ENCODE measurements around the gene SLC29A3. TPM values are rescaled to one million over a fixed set of nuclear protein-coding genes. Genes with fewer than 3 reads are reported as not detected.

Gene SLC29A3
- total RNA-seq, 1 experiment from 2014 or later, result 35.7 TPM

DNA sequence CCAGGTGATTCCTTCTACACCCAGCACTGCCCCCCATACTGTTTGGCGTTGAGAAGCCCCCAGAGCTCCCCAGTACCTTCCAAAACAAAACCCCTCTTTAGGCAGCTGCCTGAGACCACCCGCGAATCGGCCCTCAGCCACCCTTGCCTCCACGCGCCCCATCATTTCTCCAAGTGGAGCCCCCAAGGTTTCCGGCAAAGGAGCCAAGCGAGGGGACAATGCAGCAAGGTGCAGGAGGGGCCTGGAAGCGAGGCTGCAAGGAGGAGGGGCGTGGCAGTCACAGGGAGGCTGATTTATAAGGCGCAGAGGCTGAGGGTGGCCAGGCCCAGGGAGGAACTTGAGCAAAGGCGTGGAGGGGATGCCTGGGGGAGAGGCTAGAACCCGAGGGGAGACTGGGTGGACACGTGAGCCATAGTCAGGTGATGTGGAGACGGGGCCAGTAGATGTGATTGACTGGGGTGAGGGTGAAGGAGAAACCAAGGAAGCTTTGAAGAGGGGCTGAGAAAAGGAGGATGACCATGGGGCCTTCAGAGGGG, 16.2 kb downstream of the SLC29A3 start:
- ChIA-PET CTCF (no interaction called here), POLR2A (ENCODE audit: unreplicated experiment) (no interaction called here)
- Histone ChIP-seq H3K9me3 (ENCODE audit: insufficient read depth, low read depth) (no peaks in the 10 kb centered on the region), H3K9me2 (ENCODE audit: insufficient read depth) (no peaks in the 10 kb centered on the region), H3K4me1 (replicated peaks; ENCODE audit: insufficient read depth) (peaks cover 49% of the 10 kb centered on the region), H3K79me2 (ENCODE audit: low read depth) (peaks cover 6% of the 10 kb centered on the region), H3F3A (ENCODE audit: insufficient read depth, low read depth) (peaks cover 41% of the 10 kb centered on the region), H2AFZ (no peak overlapping the region), H3K36me3 (ENCODE audit: low read depth) (no peaks in the 10 kb centered on the region), H3K4me2 (no peak overlapping the region), H3K4me3 (no peak overlapping the region), H4K20me1 (ENCODE audit: insufficient read depth) (no peaks in the 10 kb centered on the region), H3K27ac (no peak overlapping the region), H3K27me3 (ENCODE audit: insufficient read depth, low read depth) (no peaks in the 10 kb centered on the region)
- intact Hi-C loops (cut with micrococcal nuclease; ENCODE audit: unreplicated experiment), result loop anchor here (5.0 kb wide), 1 partner anchor 537 kb away; no protein-coding TSS in a partner anchor
- DNase-seq, result no peak
- no TSS peak for BruUV-seq (replicated peaks)
- TF ChIP-seq EZH2 (IDR thresholded peaks at IDR 0.05; ENCODE audit: low read depth), result no peak
- TF ChIP-seq, protein P1, sequence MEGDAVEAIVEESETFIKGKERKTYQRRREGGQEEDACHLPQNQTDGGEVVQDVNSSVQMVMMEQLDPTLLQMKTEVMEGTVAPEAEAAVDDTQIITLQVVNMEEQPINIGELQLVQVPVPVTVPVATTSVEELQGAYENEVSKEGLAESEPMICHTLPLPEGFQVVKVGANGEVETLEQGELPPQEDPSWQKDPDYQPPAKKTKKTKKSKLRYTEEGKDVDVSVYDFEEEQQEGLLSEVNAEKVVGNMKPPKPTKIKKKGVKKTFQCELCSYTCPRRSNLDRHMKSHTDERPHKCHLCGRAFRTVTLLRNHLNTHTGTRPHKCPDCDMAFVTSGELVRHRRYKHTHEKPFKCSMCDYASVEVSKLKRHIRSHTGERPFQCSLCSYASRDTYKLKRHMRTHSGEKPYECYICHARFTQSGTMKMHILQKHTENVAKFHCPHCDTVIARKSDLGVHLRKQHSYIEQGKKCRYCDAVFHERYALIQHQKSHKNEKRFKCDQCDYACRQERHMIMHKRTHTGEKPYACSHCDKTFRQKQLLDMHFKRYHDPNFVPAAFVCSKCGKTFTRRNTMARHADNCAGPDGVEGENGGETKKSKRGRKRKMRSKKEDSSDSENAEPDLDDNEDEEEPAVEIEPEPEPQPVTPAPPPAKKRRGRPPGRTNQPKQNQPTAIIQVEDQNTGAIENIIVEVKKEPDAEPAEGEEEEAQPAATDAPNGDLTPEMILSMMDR (conservative IDR thresholded peaks at IDR 0.05), result no peak

DNA sequence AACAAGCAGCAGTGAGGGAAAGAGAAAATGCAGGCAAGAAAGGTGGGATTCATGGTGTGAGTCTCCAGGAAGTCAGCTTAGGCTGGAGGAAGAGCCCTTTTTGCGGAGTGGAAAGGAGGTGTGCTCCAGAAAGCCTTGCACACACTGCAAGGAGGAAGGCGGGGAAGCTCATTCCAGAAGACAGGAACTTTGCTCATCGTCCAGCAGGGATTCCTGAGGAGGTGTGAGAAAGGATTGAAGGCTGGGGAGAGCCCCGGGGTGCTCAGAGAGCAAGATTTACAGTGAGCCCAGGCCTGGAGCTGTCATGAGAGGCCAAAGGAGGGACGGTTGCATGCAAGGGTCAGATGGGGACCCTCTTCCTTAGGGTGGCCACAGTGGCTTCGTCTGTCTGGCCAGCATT, 17.6 kb downstream of the SLC29A3 start:
- no peaks in the 10 kb centered on the region for H3K36me3 ChIP-seq (ENCODE audit: low read depth)
- peaks cover 15% of the 10 kb centered on the region for H3K79me2 ChIP-seq (ENCODE audit: low read depth)
- H3K4me1 ChIP-seq (replicated peaks; ENCODE audit: insufficient read depth), result peaks cover 63% of the 10 kb centered on the region

DNA sequence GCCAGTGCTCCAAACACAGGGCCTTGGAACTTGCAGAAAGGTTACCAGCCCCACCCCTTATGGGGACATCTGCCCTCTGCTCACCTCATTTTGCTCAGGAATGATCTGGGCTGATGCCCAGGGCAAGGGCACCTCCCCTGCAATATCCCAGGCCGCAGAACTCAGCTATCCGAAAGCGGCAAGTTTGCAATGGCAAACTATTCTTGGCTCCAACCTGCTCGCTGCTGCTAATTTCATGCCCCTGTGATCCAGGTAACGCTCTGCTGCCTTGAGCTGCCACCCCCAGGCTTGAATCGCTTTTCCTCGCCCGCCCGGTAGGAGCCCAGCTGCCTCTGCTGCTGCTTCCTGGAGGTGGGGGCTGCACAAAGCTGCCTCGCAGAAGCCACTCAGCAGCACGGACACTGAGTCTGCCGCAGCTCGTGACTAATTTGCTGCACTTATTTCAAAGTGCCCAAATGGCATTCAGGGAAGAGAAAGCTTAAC, 18.2 kb downstream of the SLC29A3 start:
- no peak for TF ChIP-seq EZH2 (IDR thresholded peaks at IDR 0.05; ENCODE audit: low read depth)
- H3K27ac ChIP-seq, result peak overlapping the region; percentile 72; the same call in 1 of the 2 replicates
- H3K4me3 ChIP-seq, result no peak overlapping the region
- no peaks in the 10 kb centered on the region for H3K9me3 ChIP-seq (ENCODE audit: insufficient read depth, low read depth)
- H3K36me3 ChIP-seq (ENCODE audit: low read depth), result no peaks in the 10 kb centered on the region
- intact Hi-C loops (cut with micrococcal nuclease; ENCODE audit: unreplicated experiment), result loop anchor here (5.0 kb wide), 1 partner anchor 535 kb away; no protein-coding TSS in a partner anchor
- peak overlapping the region; percentile 65 for H3K4me2 ChIP-seq
- no peaks in the 10 kb centered on the region for H3K27me3 ChIP-seq (ENCODE audit: insufficient read depth, low read depth)
- BruUV-seq (replicated peaks), result no TSS peak
- ChIA-PET CTCF (interaction anchor here (0.7 kb wide), 1 partner anchor 10 kb away, joined by 3 read pairs; no protein-coding TSS in a partner anchor), POLR2A (ENCODE audit: unreplicated experiment) (interaction anchor here (0.5 to 0.8 kb wide), 4 partner anchors 40 to 531 kb away, joined by 3 to 5 read pairs (median 4); partner anchors contain the start of gene VSIR)
- peak; percentile 59 to 80 for DNase-seq
- H3F3A ChIP-seq (ENCODE audit: insufficient read depth, low read depth), result peaks cover 48% of the 10 kb centered on the region
- peaks cover 70% of the 10 kb centered on the region for H3K4me1 ChIP-seq (replicated peaks; ENCODE audit: insufficient read depth)
- no peaks in the 10 kb centered on the region for H3K9me2 ChIP-seq (ENCODE audit: insufficient read depth)
- H2AFZ ChIP-seq, result no peak overlapping the region
- no peaks in the 10 kb centered on the region for H4K20me1 ChIP-seq (ENCODE audit: insufficient read depth)
- H3K79me2 ChIP-seq (ENCODE audit: low read depth), result peaks cover 15% of the 10 kb centered on the region

More for the DNA sequence above, 17.6 kb downstream of the SLC29A3 start:
- Histone ChIP-seq H3K27ac (no peak overlapping the region), H3K9me3 (ENCODE audit: insufficient read depth, low read depth) (no peaks in the 10 kb centered on the region), H3F3A (ENCODE audit: insufficient read depth, low read depth) (peaks cover 45% of the 10 kb centered on the region), H3K9me2 (ENCODE audit: insufficient read depth) (no peaks in the 10 kb centered on the region), H4K20me1 (ENCODE audit: insufficient read depth) (no peaks in the 10 kb centered on the region), H3K27me3 (ENCODE audit: insufficient read depth, low read depth) (no peaks in the 10 kb centered on the region), H3K4me2 (peak overlapping the region; percentile 65), H3K4me3 (no peak overlapping the region), H2AFZ (no peak overlapping the region)
- no TSS peak for BruUV-seq (replicated peaks)
- intact Hi-C loops (cut with micrococcal nuclease; ENCODE audit: unreplicated experiment), result loop anchor here (5.0 kb wide), 1 partner anchor 536 kb away; no protein-coding TSS in a partner anchor
- no peak for DNase-seq
- ChIA-PET CTCF (no interaction called here), POLR2A (ENCODE audit: unreplicated experiment) (interaction anchor here (0.5 to 0.8 kb wide), 3 partner anchors 40 to 531 kb away, joined by 3 to 5 read pairs (median 4); partner anchors contain the start of gene VSIR)
- TF ChIP-seq, protein P1 (conservative IDR thresholded peaks at IDR 0.05), result no peak
- no peak for TF ChIP-seq EZH2 (IDR thresholded peaks at IDR 0.05; ENCODE audit: low read depth)
